GOT3 (cell line): ENCODE results near the gene GET4.
"Not testable (repeated sequence)": the region's sequence is repeated elsewhere in the genome, so short reads cannot be mapped to it uniquely, and the experiment has no call there.

Source experiments
- DNase-seq: peaks from one replicate; lab custom pipeline; 2025; ENCODE audit warnings: mixed read lengths; lab: John Stamatoyannopoulos, UW

Gene GET4

DNA sequence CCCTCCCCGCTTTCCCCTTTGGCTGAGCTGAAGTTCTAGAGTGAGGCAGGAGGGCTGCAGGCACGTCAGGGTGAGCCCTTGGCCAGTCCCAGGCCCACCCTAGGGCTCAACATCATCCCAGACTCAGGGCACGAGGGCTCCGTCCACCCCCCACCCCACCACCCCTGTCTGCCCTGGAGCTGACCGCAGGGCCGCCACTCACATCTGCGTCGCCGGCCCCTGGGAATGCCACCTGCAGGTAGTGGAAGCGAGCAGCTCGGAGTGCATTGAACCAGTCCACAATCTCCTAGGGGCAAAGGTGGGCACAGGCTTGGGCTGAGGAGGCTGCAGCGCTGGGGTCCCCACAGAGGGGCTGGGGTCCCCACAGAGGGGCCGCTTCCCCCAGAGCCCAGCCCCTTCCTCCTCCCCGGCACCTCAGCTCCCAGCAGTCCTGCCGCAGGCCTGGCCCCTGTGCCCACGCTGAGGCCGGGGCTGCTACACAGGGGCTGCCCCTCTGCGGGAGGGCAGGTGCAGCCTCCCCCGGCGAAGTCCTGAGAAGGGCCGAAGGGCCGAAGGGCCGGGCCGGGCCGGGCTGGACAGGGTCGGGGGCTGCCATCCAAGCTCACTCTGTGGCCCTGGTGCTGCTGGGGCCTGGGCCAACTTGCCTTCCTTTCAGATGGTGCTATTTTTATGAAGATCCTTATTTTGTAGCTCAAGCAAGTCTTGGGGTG, 24.1 kb downstream of the GET4 start:
- DNase-seq: no peak

DNA sequence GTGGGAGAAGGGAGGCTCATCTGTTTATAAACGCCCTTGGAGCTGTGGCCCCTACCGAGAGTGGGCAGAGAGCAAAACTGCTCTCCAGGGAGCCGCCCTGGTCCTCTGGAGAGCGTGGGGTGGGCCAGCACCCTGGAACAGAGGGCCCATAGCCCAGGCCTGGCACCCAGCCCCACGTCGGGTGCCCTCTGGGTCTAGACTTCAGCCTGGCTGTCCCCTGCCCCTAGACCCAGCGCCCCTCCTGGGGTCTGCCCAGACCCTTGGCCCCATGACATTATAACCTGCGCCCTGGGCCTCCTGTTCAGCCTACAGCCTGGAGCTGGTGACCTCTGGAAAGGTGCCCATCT, 24.7 kb downstream of the GET4 start:
- no peak for DNase-seq

DNA sequence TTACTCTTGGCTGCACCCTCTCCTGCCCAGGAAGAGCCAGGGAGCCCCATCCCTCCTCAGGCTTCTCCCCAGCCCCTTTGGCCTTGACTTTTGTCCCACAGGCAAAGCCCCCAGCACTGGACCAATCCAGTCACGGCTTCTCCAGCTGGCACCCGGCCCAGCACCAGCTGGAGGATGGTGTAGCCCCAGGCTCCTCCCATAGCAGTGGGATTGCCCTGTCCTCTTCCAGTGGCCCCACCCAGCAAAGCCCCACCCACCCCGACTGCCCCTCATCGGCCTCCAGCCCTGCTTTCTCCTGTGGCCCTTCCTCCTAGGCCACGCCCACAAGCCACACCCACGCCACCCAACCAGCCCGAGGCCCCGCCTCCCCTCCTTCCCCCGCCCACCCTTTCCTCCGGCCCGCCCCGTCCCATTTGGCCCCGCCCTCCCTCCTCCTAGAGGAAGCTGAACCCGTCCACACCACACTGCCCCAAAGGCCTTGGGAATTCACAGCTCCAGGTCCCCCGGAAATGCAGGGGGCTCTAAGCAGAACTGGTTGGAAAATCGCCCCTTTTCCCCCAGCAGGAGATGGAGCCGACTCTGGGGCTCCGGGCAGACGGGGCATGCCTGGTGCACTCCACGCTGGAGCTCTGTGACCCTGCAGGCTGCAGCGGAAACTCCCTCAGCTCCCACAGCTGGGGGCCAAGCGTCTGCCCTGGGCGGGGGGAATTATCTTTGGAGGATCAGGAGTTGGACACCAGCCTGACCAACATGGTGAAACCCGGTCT, 25.2 kb downstream of the GET4 start:
- no peak for DNase-seq

DNA sequence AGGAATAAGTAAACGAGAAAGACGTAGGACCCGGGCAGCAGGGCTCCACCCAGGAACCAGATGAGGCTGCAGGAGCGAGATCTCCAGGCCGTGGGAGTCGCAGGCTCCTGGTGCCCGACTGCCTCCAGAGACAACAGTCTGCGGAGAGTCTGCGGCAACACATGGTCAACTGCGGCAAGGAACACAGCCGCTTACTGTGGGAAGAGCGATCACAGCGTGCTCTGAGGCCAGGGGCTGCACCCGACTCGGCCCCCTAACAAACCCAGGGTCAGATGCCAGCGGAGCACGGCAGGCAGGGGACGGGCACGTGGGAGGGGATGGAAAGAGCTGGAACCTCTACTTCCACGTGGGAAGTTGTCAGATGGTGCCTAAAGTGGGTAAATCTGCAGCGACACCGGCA, 26.6 kb downstream of the GET4 start:
- DNase-seq: no peak

DNA sequence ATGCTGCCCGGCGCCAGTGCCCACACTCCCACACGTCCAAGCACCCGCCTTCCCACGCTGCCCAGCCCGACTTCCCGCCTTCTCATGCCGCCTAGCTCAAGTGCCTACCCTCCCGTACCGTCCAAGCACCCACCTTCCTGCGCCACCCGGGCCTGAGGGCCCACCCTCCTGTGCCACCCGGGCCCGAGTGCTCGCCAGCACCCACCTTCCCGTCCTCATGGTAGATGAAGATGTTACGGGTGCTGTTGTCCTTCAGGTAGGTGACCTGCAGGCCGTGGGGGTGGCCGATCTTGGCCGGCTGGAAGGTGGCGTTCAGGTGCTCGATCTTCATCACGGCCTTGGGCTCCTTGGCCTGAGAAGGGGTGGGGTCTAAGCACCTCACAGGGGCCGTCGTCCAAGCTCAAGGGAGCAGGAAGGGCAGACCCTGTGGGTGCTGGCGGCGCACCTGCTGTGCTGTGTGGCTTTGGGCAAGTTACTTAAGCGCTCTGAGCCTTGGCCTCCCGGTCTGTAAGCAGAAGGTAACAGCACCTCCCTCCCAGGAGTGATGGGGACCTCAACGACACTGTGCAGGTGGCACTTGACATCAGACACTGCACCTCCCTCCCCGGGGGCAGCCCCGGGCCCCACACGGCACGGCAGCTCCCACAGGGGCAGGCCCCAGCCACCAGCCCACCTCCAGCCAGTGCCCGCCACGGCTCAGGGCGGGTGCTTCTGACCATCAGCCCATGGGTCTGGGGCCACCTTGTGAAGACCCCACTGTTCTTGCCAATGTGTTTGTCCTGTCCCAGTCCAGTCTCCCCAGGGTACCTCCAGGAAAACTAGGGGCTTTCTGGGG, 27.8 kb downstream of the GET4 start:
- no peak for DNase-seq

DNA sequence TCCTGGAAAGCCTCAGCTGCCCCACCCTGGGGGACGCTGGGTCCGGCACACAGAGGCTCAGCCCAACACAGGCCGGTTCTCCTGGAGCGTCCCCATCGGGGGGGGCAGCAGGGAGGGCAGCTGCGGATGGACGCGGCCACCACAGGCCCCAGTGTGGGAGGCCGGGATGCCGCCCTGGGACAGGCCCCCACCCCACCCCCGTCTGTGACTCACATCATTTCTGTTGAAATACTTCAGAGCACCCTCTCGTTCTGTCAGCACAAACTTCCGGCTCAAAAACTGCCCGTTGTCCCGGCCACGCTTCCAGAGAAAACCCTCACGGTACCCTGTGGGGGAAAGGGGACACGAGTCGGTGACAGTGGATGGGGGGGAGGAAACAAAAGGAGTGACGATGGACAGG, 28.5 kb downstream of the GET4 start:
- DNase-seq: no peak

DNA sequence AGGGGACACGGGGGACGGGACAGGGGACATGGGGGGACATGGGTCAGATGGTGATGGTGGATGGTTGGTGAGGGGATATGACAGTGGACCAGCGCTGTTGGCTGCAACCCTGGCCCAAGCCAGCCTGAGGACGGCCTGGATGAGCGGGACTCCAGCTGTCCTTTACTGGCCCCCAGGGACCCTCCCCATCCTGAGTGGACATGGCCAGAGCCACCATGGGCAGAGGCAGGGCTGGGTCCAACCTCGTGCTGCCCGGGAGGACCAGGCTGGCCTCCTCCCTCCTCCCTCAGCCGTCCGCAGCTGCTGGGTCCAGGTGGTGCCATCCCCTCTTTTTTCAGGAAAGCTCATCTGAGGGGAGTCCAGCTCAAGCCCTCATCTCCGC, 30.4 kb downstream of the GET4 start:
- no peak for DNase-seq

DNA sequence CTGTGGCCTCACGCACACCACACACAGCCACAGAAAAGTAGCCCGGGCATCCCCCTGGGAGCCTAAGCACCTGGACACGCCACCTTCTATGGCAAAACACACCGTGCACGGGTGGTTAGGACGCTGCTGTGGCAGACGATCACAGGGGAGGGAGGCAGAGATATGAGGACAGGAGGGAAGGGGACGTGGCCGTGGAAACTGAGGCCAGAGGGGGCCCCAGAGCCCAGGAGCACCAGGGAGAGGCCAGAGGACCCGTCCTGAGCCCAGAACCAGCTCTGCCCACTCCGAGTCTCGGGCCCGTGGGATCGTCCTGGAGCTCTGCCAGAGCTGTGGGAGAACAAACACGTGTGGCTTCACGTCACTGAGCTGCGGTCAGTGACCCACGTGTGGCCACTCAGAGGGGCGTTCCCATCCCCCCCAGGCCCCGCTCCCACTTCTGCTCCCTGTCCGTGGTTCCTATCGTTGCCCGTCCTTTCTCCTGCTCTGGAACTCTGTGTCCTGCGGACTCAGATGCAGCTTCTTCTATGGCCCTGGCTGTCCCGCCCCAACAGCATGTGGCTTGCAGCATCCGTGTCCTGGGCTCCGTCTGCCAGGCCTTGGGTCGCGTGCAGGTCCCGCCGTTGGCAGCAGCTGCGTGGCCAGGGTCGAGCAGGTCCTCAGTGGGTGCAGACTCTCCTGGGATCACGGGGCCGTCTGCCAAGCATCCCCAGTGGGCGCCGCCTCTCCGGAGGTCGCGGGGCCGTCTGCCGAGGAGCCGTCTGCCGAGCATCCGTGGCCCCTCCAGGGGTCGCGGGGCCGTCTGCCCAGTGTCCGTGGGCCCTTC, 31.0 kb downstream of the GET4 start:
- DNase-seq: no peak

DNA sequence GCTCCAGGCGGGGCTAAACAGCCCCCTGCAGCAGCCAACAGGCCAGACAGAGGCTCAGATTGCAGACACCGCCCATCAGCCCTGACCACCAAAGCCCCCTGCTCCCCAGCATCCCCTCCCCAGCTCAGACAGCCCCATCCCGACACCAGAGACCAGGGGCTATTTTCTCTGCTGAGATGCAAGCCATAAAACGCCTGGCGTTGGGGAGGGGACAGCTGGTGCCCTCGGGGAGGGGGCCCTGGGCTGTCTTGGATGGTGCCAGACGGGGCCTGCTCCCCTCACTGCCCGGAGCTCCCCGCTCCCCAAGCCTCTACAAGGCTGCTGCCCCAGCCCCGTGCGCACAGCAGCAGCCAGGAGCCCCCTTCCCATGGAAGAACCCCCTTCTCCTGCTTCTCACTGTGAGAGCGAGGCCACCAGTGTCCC, 31.8 kb downstream of the GET4 start:
- no peak for DNase-seq

DNA sequence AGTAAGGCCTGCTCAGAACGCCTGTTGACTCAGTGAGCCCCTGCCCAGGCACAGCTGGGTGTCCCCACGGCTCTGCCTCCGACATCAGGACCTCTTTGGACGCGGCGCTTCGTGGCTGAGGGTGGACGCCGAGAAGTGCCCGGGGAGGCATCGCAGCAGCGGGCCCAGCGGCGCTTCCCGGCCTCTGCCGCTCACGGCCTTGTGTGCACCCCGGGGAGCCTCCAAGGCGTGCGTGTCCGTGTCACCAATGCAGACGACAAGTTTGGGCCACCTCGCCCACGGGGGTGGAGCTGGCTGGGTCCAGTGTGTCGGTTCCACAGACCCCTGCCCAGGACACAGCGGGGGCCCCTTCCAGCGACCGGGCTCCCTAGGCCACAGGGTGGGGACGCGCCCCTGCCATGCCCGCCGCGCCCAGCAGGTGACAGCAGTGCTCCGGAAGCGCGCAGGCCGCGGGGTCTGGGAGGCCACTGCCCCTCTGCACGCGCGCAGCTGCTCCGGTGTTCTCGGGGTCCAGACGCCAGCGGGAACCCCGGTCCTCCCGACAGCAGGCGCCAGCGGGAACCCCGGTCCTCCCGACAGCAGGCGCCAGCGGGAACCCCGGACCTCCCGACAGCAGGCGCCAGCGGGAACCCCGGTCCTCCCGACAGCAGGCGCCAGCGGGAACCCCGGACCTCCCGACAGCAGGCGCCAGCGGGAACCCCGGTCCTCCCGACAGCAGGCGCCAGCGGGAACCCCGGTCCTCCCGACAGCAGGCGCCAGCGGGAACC, 32.4 kb downstream of the GET4 start:
- not testable (repeated sequence) for DNase-seq

DNA sequence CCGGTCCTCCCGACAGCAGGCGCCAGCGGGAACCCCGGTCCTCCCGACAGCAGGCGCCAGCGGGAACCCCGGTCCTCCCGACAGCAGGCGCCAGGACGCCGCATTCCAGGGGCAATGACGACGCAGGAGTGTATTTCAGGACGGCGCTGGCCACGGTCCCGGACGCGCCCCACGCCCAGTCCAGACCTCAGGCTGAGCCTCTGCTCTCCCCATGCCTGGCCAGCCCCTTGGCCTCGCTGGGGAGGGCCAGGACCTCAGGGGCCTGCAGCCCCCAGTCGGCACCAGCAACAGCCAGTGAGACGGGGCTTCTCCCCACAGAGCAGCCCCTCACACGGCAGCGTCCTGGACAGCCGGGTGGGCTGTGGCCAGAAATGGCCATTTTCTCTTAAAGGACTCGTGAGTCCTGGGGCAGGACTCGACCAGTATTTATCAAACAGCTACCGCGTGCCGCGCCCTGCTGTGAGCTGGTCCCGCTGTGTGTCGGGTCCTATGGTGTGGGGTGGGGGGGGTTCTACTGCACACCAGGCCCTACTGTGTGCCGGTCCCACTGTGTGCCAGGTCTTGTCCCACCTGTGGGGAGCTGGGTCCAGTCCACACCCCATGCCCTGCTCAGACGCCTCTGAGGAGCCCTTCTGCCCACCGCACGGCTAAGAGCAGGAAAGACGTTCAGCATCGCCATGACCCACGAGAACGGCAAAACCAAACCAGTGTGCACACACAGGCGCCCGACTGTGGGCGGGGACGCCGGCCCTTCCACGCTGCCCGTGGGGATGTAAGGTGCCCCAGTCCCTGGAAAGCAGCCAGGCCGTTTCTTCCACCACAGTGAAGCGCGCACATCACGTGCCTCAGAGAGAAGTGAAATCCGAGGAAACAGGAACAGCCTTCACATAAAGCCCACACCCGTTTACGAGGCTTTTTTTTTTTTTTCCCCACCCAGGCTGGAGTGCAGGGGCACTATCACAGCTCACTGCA, 33.3 kb downstream of the GET4 start:
- no peak for DNase-seq

DNA sequence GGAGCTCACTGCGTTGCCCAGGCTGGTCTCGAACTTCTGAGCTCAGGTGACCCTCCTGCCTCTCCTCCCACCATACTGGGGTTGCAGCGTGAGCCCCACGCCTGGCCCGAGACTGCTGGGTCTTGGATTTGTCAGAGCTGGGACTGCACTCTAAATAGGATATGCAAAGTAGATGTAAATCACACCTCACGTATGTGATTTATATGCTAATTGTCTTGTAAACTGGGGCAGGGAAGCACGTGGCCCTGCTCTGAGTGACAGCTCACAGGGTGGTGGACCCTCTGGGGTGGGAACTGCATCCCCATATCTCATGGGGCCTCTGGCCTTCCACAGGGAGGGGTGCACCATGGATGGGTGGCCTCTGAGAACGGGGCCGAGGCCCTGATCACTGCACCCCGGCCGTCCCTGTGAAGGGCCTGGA, 34.1 kb downstream of the GET4 start:
- no peak for DNase-seq

DNA sequence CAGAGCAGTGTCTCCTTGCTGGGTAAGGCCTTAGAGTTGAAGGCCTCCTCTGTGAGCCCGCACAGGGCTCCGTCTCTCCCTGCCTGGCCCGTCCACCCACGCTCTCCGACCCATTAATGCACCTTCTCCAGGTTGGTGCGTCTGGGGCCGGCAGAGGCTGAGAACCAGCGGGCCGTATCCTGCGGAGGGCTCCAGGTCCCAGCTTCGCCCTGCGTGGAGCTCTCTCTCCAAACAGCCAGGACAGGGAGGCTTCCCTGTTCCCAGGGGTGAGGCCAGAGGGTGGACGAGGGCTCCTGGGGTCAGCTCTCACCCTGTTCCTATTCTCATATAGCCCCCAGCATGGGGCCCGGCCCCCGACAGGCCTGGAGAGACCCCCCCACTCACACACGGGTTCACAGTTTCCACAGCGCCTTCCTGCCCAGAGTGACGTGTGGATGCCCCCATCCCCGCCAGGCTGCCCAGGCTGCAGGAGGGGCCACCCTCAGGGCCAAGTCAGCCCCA, 34.6 kb downstream of the GET4 start:
- no peak for DNase-seq

DNA sequence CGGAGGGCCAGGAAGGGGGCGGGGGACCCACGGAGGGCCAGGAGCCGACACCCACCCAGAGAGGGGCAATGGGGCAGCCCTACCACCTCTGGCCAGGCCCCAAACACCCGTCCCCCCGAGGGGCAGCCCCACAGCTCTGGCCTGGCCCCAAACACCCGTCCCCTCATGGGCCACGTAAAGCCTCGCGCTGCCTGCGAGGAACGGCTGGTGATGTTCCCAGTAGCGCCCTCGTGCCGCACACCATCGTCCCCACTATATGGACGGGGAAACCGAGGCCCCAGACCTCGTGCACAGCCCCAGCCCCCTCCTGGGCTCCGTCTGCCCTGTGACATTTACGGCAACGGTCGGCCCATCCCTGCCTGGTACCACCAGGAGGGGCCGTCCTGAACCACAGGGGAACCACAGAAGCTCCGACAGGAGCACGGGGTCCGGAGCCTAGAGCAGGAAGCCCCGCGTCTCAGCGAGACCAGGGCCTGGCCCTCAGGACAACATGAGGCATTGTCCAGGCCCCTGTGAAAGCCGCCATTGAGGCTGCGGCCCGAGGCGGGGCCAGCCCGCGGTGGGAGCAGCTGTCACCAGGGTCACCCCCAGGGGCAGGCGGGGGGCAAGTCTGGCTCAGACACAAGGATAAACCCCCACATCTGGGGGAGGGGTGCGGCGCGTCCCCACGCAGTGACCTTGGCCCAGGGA, 35.6 kb downstream of the GET4 start:
- no peak for DNase-seq

DNA sequence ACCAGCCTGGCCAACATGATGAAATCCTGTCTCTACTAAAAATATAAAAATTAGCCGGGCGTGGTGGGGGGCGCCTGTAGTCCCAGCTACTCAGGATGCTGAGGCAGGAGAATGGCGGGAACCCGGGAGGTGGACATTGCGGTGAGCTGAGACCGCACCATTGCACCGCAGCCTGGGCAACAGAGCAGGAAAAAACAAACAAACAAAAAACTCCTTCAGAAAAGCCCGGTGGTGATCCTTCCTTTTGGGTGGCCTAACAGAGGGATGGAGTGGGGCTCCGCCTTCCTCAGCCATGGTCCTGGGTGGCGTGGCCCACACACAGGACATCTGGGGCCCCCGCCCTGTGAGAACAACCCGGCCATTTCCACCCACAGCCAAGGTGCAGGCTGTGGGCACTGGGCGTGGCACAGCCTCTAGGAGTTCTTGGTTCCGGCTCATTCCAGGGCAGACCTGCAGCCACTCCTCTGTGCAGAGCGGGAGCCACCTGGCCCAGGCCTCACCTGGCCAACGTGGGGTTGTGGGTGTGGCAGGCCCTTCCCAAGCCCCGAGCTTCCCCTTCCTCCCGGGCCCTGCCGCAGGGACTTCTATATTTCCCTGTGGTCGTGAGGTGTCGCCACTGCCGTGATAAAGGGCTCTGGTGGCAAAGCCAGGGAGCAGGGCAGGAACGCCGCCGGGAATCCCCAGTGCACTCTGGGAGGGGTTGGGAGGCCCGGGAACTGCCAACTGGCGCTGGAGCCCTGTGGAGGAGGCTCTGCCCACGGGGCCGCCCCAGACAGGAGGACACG, 37.6 kb downstream of the GET4 start:
- DNase-seq: no peak

DNA sequence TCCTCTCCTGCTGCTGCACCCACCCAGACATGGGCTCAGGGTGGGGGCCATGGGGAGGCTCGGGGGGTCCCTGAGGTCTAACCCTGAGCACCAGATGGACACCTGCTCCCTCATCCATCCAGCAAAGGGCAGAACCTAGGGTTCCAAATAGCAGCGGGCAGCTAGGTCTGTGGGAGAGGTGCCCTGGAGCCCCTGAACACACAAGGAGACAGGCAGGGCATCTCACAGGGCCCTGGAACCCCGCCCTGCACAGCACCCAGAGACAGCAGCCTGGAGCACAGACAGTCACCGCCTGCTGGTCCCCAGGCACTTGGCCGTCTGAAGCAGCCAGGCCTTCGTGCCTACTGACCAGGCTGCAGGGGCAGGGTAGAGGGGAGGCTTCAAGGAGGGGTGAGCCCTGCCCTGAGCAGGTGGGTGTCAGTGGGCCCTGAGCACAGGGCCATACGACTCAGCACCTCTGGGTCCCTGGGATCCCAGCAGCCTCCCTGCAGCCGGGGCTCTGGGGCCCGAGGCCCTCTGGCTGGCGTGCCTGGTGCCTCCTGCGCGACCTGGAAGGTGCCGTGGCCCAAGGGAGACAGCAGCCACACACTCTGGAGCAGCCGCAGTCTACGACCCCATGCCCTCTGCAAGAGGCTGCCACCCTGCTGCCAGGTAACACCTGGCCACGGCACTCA, 38.3 kb downstream of the GET4 start:
- no peak for DNase-seq

DNA sequence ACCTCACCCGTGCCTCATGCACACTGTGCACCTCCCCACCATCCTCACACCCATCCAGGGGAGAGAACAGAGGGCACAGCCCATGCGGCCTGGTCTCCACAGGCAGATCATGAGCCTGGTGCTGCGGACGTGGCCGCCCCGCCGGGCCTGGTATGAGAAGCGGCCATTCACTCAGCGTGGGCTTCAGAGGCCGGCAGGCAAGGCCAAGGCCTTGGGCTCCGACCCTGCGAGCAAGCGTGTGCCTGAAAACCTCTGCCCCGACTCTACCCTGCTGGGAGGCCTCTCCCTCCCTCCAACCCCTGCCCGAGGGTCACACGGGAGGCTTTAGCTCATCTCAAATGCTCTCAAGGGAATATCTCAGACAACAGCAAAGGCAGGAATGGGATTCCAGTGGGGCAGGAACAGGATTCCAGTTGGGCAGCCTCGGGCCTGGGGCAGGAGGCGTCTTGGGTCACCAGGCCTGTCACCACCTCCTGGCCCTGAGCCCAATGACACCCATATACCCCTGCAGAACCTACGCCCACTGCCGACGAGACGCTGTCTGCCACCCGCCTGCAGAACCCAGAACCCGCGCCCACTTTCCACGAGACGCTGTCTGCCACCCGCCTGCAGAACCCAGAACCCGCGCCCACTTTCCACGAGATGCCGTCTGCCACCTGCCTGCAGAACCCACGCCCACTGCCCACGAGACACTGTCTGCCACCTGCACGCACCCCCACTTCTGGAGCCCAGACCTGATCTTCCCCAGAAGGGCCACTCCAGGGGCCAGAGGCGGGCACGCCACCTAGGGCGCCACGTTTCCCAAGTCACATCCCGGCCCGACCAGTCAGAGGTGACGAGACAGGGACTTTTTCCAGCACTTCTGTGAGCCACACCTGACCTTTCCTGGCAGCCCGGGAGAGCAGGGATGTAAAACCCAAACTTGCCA, 39.2 kb downstream of the GET4 start:
- DNase-seq: no peak
